NT2/D1 (cell line): ENCODE data around the gene C1QB.

Experiments used
- SUZ12 ChIP-seq: IDR thresholded peaks from 2 replicates; pipeline ENCODE4 v1.6.1; 2011; ENCODE audit not compliant: insufficient read length, insufficient read depth; ENCODE audit errors: extremely low read depth
- YY1 ChIP-seq: IDR thresholded peaks from 2 replicates; pipeline ENCODE4 v1.6.1; 2011; ENCODE audit not compliant: insufficient read length, insufficient read depth

- TF ChIP-seq YY1, result no peak
- TF ChIP-seq SUZ12, result no peak
These were observed 30.5 kb downstream of the C1QB start for GRCh38 chr1:22683547-22683946.
